Hepatocyte (in vitro differentiated cells): ENCODE results near the gene FCHO1.

Experiments used
- CTCF ChIP-seq: fragments of 200-600 bp; sonication (generic); IDR thresholded peaks from 2 replicates; pipeline ENCODE4 v1.5.1; 2016; ENCODE audit warnings: antibody characterized with exemption, mild to moderate bottlenecking; ENCODE audit not compliant: poor library complexity
- EZH2phosphoT487 ChIP-seq: fragments of 200-600 bp; sonication (generic); IDR thresholded peaks from one replicate; pipeline ENCODE4 v1.6.1; 2018; ENCODE audit warnings: antibody characterized with exemption, mild to moderate bottlenecking, low read depth, moderate library complexity; ENCODE audit not compliant: unreplicated experiment, severe bottlenecking

- no peak for TF ChIP-seq EZH2phosphoT487
- no peak for TF ChIP-seq CTCF
Observed at GRCh38 chr19:17805427-17805826, 54.1 kb downstream of the FCHO1 start.
